GM19463 (cell line): ENCODE measurements around the gene IGF2.

Source experiments
- ATAC-seq: cut with Tn5 transposase; IDR thresholded peaks from one replicate; pipeline ENCODE4 v1.9.1; 2021; ENCODE audit warnings: mild to moderate bottlenecking, moderate library complexity; ENCODE audit not compliant: unreplicated experiment

IGF2 gene

GRCh38 chr11:2169626-2170570, 30.7 kb upstream of the IGF2 start:
- ATAC-seq = no peak

- ATAC-seq = no peak
Observed at GRCh38 chr11:2169005-2169378, 29.8 kb upstream of the IGF2 start.

DNA sequence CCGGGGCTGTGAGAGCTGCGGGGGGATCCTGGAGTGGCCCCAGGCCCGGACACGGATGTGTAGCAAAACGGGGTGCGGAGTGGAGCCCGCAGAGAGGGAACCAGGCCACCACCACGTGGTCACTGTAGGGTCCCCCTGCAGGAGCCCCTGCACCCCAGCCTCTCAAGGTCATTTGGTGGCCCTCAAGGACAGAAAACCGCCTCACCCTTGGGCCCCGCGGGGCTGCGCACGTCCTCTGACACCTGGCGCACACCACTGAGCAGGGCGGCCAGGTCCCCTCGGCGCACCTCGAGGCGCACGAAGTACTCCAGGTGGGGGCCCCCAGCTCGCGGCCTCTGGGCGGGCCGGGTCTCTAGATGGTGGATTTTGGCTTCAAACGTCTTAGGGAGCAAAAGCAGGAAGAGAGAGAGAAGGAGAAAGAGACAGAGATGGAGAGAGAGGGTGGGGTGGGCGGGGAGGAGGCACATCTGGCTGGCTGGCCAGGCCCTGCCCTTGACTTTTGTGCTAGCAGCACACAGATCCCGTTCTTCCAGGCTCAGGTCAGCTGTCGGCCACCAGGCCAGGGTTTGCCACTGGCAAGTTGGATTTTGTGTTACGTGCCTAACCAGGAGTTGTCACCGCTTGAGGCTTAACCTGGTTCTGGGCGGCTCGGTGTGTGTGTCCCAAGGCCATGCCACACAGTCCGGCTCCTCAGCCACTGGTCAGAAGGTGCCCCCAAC, 29.3 kb upstream of the IGF2 start:
- no peak for ATAC-seq

- ATAC-seq = no peak
Observed at GRCh38 chr11:2167141-2168045, 28.2 kb upstream of the IGF2 start.

DNA sequence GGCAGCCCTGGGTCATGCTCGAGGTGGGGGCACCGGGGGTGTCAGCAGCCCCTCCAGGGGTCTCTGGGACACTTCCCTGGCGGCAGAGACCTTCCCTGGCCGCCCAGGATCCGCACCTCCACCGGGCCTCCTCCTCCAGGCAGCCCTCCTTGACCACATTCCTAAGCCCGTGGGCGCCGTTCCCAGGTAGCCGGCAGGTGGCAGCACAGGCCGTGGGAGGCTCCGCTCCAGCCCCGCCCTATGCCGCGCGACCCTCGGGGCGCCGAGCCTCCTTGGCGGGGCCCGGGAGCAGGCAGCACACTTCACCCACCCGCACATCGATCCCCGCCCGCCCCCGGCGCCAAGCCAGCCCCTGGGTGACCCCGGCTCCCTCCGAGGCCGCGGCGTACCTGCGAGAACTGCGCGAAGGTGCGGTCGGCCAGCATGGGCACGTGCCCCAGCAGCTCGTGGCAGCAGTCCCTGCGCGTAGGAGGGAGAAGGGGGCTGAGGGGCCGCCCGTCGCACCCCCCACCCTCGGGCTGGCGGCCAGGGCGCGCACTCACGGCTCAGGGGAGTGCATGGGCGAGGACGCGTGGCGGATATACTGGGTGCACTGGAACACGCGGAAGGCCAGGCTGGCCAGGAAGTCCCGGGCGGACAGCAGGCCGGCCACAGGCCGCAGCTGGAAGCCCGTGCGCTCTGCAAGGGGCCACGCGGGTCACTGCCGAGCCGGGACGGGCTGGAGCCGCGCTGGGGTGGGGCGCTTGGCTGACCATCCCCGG, 27.1 kb upstream of the IGF2 start:
- ATAC-seq = no peak

DNA sequence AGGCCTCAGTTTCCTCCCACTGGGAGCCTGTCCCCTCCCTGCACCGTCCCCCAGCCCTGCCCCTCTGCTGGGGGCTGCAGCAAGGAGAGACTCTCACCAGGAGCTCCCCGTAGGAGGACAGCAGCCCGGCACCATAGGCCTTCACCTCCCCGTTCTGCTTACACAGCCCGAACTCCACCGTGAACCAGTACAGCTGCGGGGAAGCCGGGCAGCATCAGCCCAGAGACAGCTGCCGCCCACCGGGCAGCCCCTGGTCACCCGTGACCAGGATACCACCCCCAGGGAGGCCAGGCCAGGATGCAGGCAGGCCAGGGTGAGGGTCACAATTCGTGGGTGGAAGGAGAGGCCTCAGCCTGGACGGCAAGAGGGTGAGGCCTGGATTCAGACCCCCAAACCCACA, 26.4 kb upstream of the IGF2 start:
- no peak for ATAC-seq

DNA sequence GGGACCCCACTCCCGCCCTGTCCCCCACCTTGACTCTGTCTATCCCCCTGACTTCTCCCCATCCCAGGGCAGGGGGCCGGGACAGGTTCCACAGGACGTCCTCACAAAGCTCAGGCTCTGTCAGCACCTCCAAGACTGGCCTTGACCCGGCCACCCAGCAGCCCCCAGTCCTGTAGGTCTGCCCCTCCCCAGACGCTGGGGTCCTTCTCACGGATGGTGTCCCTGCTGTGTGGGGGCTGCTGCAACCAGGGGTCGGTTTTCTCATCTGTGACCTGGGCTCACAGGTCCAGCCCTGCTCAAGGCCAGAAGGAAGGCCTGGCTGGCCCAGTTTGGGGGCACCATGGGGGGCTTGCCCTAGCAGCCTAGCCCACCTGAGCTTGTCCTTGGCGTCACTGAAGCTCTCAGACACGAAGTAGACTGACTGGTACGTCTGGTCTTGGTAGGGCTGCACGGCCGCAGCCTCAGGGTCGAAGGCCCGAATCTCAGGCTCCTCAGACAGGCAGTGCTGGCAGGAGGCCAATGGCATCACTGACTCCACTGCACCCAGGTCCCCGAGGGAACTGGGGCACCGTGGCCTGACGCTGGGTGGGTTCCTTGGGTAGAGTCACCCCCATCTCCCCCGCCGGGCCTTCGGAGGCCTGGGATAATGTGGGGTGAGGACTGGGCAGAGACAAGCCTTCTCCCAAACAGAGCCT, 25.8 kb upstream of the IGF2 start:
- ATAC-seq = no peak

GRCh38 chr11:2164081-2164480, 24.9 kb upstream of the IGF2 start:
- no peak for ATAC-seq

DNA sequence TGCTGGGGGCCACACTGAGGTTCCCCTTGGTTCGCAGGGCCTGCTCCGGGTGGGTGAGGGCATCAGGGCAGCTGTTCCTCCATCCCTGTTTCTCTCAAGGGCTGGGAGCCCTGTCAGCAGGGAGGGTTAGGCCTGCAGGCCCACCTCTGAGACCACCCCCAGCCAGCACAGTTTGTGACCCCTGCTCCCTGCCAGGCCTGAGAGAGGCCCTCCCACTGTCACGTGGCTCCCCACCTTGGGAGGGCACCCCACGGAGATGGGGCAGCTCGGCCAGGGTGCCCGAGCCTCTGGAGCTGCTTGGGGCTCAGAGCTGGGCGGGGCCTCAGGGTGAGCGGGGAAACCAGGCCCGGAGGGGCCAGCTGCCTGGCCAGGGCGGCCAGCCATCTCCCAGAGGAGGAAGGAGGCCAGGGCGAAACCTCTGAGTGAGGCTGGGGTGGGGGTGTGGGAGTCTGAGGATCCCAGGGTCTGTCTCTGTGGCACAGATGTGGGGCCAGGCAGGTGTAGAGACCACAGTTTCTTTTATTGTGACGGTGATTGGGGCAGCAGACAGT, 24.3 kb upstream of the IGF2 start:
- no peak for ATAC-seq

DNA sequence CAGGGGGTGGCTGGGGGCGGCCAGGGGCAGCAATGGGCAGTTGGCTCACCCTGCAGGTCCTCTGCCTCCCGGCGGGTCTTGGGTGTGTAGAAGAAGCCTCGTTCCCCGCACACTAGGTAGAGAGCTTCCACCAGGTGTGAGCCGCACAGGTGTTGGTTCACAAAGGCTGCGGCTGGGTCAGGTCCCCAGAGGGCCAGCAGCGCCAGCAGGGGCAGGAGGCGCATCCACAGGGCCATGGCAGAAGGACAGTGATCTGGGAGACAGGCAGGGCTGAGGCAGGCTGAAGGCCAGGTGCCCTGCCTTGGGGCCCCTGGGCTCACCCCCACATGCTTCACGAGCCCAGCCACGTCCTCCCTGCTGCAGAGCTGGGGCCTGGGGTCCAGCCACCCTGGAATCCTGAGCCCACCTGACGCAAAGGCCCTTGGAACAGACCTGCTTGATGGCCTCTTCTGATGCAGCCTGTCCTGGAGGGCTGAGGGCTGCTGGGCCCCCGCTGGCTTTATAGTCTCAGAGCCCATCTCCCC, 21.6 kb upstream of the IGF2 start, which contains the start of gene INS:
Gene INS, minus strand, starts transcription at position 474 of the 524 bp plus-strand sequence. Its CDS starts 238 bp downstream, at position 236.
- ATAC-seq = no peak

DNA sequence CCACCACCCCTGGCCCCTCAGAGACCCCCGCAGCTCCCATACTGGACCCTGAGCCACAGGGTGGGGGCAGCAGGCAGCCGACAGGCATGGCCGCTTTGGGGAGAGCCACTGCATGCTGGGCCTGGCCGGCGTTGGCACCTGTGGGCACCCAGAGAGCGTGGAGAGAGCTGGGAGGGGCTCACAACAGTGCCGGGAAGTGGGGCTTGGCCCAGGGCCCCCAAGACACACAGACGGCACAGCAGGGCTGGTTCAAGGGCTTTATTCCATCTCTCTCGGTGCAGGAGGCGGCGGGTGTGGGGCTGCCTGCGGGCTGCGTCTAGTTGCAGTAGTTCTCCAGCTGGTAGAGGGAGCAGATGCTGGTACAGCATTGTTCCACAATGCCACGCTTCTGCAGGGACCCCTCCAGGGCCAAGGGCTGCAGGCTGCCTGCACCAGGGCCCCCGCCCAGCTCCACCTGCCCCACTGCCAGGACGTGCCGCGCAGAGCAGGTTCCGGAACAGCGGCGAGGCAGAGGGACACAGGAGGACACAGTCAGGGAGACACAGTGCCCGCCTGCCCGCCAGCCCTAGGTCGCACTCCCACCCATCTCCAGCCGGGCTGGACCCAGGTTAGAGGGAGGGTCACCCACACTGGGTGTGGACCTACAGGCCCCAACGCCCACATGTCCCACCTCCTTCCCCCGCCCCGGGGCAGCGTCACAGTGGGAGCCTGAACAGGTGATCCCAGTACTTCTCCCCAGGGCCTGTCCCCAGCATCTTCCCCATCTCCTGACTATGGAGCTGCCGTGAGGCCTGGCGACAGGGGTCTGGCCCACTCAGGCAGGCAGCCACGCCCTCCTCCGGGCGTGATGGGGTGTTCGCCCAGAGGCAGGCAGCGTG, 20.6 kb upstream of the IGF2 start:
- ATAC-seq = no peak

DNA sequence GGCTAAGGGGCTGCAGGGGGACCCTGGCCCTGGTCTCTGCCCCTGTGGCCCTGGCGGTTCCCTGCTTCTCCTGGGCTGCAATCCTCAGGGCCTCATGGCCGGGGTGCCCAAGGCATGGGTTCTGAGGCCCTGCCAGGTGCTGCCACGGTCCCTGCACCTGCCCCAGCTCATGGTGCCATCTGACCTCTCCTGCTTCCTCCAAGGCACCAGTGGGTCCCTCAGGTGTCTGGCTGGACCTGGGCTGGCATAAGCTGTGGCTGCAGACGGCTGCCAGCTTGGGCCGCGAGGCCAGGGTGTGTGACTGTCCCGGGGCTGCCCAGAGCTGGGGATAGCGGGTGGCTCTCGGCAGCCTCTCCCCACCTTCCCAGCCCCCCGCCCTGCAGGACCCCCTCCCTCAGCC, 19.8 kb upstream of the IGF2 start:
- no peak for ATAC-seq

GRCh38 chr11:2158296-2158737, 19.1 kb upstream of the IGF2 start:
- no peak for ATAC-seq

GRCh38 chr11:2157294-2158040, 18.3 kb upstream of the IGF2 start:
- no peak for ATAC-seq

DNA sequence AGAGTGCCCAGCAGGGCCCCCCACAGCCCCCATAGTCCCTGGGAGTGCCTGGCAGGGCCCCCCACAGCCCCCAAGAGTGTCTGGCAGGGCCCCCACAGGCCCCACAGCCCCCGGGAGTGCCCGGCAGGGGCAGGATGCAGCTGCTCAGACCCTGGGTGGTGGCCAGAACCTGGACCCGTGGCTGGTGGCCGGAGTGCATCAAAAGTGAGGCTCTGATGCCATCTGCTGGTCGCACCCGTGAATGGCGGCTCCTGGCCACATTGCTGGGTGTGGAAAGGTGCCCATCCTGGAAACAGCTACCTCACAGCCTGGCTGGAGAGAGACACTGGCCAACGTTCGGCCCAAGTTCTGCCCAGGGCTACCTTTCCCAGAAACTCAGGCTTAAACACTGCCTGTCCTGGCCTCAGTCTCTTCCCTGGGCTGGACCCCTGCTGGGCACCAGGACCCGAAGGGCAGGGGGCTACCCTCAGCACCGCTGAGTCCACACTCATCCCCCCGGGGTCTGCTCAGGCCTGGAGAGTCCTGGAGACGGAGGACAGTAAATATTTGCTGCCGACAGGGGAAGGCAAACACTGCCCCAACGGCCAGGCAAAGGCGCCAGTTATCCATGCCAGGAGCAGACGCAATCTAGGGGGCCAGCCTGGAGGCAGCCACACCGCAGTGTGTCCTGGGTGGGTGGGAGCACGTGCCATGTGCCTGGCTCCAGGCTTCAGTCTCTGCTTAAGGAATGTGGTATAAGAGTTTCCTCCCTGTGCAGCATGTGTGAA, 17.4 kb upstream of the IGF2 start:
- no peak for ATAC-seq

GRCh38 chr11:2155511-2155910, 16.3 kb upstream of the IGF2 start:
- ATAC-seq = no peak

GRCh38 chr11:2154889-2155288, 15.7 kb upstream of the IGF2 start:
- no peak for ATAC-seq
